HepG2 (cell line): ENCODE results near the gene CHCHD1. TPM values are rescaled to one million over a fixed set of nuclear protein-coding genes. Genes with fewer than 3 reads are reported as not detected.
A peak's percentile ranks its signal among the peaks of the same experiment; 100 is the strongest.

Source experiments
- CHD4 ChIP-seq: fragments of 200-600 bp; sonication (generic); IDR thresholded peaks from 2 replicates; pipeline ENCODE4 v1.7.0; 2017; ENCODE audit warnings: mild to moderate bottlenecking, low read length, borderline replicate concordance
- CREB3 ChIP-seq: sonication (generic); formaldehyde crosslinking; IDR thresholded peaks from 2 replicates; pipeline ENCODE4 v1.5.0; 2020; ENCODE audit warnings: missing genetic modification reagents
- HNF1B ChIP-seq: sonication (generic); formaldehyde crosslinking; IDR thresholded peaks from 2 replicates; pipeline ENCODE4 v1.5.1; 2020; ENCODE audit warnings: mild to moderate bottlenecking, moderate library complexity, missing genetic modification reagents
- PAF1 ChIP-seq: IDR thresholded peaks from 2 replicates; pipeline ENCODE4 v1.6.1; 2016; ENCODE audit warnings: missing genetic modification reagents, missing compliant biosample characterization
- SMAD1 ChIP-seq: sonication (generic); formaldehyde crosslinking; IDR thresholded peaks from 2 replicates; pipeline ENCODE4 v1.4.0; 2020; ENCODE audit warnings: missing genetic modification reagents, low read depth, mild to moderate bottlenecking, borderline replicate concordance
- SUZ12 ChIP-seq: fragments of 150-350 bp; IDR thresholded peaks from 2 replicates; pipeline ENCODE4 v1.6.1; 2014; ENCODE audit warnings: low read depth, low read length
- TEAD3 ChIP-seq: optimal IDR thresholded peaks from 2 replicates; pipeline ENCODE3; 2016; ENCODE audit warnings: borderline replicate concordance
- ZNF577 ChIP-seq: sonication (generic); formaldehyde crosslinking; IDR thresholded peaks from 2 replicates; pipeline ENCODE4 v1.4.0; 2020; ENCODE audit warnings: mild to moderate bottlenecking, low read depth, missing genetic modification reagents, borderline replicate concordance
- ZNF83 ChIP-seq: sonication (generic); formaldehyde crosslinking; IDR thresholded peaks from 2 replicates; pipeline ENCODE4 v1.4.0; 2020; ENCODE audit warnings: missing genetic modification reagents, mild to moderate bottlenecking, borderline replicate concordance
- ZNF841 ChIP-seq: sonication (generic); formaldehyde crosslinking; IDR thresholded peaks from 2 replicates; pipeline ENCODE4 v1.8.1; 2023; ENCODE audit warnings: missing genetic modification reagents, borderline replicate concordance
- polyA plus RNA-seq, 8 experiments: library from polyadenylated mRNA; depleted of rRNA in 3 of 8; stranded (reverse) in 7 of 8; unstranded in 1 of 8; fragments of >200 nt; fragmentation: Illumina TruSeq in 4 of 8; extraction: Trizol in 4 of 8; gene quantifications; 2 replicates each; pipeline versions ENCODE4 v1.2.1 to v1.2.3, GENCODE V29; 2011 to 2016; ENCODE audit warnings: low read depth in 4 of 8, missing spikeins in 1 of 8, mixed read lengths in 1 of 8; ENCODE audit not compliant: insufficient read depth in 1 of 8
- total RNA-seq, 5 experiments: library from RNA; depleted of rRNA; stranded (reverse); fragments of >200 nt; fragmentation: Illumina TruSeq; extraction: Trizol; gene quantifications; 2 replicates each; pipeline ENCODE4 v1.2.3, GENCODE V29; 2016; ENCODE audit warnings: low read depth in 1 of 5
- TF ChIP-seq, protein P1 (sequence below): sonication (generic); formaldehyde crosslinking; IDR thresholded peaks from 2 replicates; pipeline ENCODE4 v1.4.0; 2020; ENCODE audit warnings: missing genetic modification reagents
- TF ChIP-seq, protein P2 (sequence below), 2 experiments: sonication (generic) in 1 of 2; formaldehyde crosslinking in 1 of 2; IDR thresholded peaks; 2 replicates each; pipeline versions ENCODE4 v1.5.1 to v1.6.1; 2011 to 2020; ENCODE audit warnings: borderline replicate concordance in 1 of 2, low read depth in 1 of 2, low read length in 1 of 2, mild to moderate bottlenecking in 1 of 2, missing genetic modification reagents in 1 of 2, moderate library complexity in 1 of 2
- TF ChIP-seq, protein P3 (sequence below): IDR thresholded peaks from 2 replicates; pipeline ENCODE4 v1.6.1; 2012; ENCODE audit warnings: low read length, improper control_type of control experiment
- TF ChIP-seq, protein P4 (sequence below): sonication (generic); formaldehyde crosslinking; IDR thresholded peaks from 2 replicates; pipeline ENCODE4 v1.8.1; 2023; ENCODE audit warnings: missing genetic modification reagents, inconsistent platforms, borderline replicate concordance

CHCHD1 gene
- total and polyA plus RNA-seq, 2 of the 13 experiments (the other 11 are each of a cell fraction or from before 2014, with no cell fraction given), result 36.9 to 71.2 TPM

- TF ChIP-seq, protein P1, sequence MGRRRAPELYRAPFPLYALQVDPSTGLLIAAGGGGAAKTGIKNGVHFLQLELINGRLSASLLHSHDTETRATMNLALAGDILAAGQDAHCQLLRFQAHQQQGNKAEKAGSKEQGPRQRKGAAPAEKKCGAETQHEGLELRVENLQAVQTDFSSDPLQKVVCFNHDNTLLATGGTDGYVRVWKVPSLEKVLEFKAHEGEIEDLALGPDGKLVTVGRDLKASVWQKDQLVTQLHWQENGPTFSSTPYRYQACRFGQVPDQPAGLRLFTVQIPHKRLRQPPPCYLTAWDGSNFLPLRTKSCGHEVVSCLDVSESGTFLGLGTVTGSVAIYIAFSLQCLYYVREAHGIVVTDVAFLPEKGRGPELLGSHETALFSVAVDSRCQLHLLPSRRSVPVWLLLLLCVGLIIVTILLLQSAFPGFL, result no peak
- TF ChIP-seq SMAD1 (CRISPR knock-in tag), result no peak
- no peak for TF ChIP-seq ZNF577 (CRISPR knock-in tag)
- TF ChIP-seq, protein P2, sequence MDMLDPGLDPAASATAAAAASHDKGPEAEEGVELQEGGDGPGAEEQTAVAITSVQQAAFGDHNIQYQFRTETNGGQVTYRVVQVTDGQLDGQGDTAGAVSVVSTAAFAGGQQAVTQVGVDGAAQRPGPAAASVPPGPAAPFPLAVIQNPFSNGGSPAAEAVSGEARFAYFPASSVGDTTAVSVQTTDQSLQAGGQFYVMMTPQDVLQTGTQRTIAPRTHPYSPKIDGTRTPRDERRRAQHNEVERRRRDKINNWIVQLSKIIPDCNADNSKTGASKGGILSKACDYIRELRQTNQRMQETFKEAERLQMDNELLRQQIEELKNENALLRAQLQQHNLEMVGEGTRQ (IDR thresholded peaks at IDR 0.05; ENCODE audit: low read depth, low read length), result no peak
- TF ChIP-seq, protein P2 (CRISPR knock-in tag; IDR thresholded peaks at IDR 0.05; ENCODE audit: borderline replicate concordance), result no peak
- TF ChIP-seq, protein P3, sequence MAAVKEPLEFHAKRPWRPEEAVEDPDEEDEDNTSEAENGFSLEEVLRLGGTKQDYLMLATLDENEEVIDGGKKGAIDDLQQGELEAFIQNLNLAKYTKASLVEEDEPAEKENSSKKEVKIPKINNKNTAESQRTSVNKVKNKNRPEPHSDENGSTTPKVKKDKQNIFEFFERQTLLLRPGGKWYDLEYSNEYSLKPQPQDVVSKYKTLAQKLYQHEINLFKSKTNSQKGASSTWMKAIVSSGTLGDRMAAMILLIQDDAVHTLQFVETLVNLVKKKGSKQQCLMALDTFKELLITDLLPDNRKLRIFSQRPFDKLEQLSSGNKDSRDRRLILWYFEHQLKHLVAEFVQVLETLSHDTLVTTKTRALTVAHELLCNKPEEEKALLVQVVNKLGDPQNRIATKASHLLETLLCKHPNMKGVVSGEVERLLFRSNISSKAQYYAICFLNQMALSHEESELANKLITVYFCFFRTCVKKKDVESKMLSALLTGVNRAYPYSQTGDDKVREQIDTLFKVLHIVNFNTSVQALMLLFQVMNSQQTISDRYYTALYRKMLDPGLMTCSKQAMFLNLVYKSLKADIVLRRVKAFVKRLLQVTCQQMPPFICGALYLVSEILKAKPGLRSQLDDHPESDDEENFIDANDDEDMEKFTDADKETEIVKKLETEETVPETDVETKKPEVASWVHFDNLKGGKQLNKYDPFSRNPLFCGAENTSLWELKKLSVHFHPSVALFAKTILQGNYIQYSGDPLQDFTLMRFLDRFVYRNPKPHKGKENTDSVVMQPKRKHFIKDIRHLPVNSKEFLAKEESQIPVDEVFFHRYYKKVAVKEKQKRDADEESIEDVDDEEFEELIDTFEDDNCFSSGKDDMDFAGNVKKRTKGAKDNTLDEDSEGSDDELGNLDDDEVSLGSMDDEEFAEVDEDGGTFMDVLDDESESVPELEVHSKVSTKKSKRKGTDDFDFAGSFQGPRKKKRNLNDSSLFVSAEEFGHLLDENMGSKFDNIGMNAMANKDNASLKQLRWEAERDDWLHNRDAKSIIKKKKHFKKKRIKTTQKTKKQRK, result no peak
- no peak; the same call in 1 of the 2 replicates for TF ChIP-seq PAF1 (CRISPR knock-in tag)
- peak; percentile 61 for TF ChIP-seq TEAD3 (CRISPR knock-in tag)
- no peak for TF ChIP-seq CHD4
- no peak for TF ChIP-seq ZNF841 (CRISPR knock-in tag)
- no peak for TF ChIP-seq SUZ12
- TF ChIP-seq HNF1B, result 0 out of 2 replicates have a peak, but pooled peaks have one; percentile 22
- no peak for TF ChIP-seq CREB3 (CRISPR knock-in tag)
- TF ChIP-seq, protein P4, sequence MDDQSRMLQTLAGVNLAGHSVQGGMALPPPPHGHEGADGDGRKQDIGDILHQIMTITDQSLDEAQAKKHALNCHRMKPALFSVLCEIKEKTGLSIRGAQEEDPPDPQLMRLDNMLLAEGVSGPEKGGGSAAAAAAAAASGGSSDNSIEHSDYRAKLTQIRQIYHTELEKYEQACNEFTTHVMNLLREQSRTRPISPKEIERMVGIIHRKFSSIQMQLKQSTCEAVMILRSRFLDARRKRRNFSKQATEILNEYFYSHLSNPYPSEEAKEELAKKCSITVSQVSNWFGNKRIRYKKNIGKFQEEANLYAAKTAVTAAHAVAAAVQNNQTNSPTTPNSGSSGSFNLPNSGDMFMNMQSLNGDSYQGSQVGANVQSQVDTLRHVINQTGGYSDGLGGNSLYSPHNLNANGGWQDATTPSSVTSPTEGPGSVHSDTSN (CRISPR knock-in tag), result 0 out of 2 replicates have a peak, but pooled peaks have one; percentile 47
- TF ChIP-seq ZNF83 (CRISPR knock-in tag), result no peak
These were observed 9.3 kb upstream of the CHCHD1 start (continued) for GRCh38 chr10:73772281-73773151.
